ENCODE results near the gene ETV3L.
"Not testable (repeated sequence)": the region's sequence is repeated elsewhere in the genome, so short reads cannot be mapped to it uniquely, and the experiment has no call there.

ETV3L gene

GRCh38 chr1:157104598-157105293 is 5.1 kb upstream of the ETV3L start:
- no peak for DNase-seq

DNA sequence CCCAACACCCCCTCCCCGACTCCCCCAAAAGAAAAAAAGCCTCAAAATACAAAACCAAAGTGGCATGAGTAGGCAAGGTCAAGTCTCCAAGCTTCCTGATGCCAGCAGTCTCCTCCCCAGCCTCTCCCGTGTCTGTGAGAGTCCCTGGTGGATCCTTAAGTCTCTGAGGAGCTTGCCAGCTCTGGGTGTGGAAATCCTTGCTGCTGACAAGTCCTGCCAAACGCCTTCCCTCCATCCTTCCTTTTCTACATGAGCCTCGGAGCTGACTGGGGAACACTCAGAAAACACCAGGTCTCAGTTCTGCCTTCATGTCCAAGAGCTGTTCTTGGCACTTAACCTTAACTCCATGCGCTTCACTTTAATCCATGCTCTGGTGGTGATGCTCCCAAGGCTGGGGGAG is 3.7 kb upstream of the ETV3L start:
- no peak for DNase-seq

DNA sequence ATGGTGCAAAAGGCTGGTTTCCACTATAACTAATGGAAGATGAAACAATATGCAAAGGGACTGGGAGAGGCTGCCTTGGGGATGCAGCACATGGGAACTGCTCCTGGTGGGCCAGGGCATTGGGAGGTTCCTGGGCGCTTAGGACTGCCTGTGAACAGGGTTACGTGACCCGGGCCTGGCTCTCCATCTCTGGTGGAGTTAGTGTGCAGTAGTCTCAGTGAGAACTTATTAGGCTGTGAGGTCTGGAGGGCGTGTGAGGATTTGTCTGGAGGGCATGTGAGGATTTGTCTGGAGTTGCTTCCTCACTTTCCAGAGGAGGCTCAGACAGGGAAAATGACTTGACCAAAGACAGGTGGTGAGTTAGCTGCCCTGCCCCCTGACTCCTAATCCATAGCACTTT is 1.5 kb upstream of the ETV3L start:
- no peak for DNase-seq

GRCh38 chr1:157098987-157099632 is 498 bp downstream of the ETV3L start:
- DNase-seq = not testable (repeated sequence)

DNA sequence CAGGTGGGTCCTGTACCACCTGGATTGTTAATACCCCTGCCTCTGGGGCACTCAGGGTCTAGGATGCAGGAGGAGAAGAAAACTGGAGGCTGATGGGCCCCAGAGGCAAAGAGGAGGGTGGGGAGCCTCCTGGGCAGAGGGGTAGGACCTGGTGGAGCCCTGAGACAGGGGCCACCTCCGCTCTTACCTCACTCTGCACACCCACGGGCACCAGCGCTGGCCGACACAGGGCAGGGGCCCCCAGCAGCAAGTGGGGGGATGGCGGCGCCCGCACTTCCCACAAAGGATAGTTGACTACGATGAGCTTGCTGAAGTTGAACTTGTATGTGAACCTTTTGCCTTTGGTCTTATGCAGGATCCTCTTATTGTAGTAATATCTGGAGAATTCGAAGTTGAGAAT is 1.1 kb downstream of the ETV3L start:
- DNase-seq = no peak

DNA sequence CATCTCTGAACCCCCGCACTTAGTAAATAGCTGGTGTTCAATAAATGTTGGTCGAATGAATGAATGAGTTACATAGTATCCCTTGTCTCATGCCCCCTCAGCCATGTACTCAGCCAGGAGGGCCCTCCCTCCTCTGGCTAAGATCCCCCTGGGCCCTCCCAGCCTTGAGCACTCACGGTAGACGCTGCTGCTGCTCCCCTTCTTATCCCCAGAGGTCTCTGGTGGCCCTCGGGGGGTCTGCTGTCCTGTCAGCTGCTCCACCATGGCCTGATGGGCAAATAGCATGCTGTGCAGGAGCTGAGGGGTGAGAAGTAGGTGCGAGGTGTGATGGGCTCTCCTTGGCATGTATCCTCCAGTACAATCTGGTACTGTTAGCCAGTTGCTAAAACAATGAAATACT is 1.9 kb downstream of the ETV3L start:
- DNase-seq = no peak

DNA sequence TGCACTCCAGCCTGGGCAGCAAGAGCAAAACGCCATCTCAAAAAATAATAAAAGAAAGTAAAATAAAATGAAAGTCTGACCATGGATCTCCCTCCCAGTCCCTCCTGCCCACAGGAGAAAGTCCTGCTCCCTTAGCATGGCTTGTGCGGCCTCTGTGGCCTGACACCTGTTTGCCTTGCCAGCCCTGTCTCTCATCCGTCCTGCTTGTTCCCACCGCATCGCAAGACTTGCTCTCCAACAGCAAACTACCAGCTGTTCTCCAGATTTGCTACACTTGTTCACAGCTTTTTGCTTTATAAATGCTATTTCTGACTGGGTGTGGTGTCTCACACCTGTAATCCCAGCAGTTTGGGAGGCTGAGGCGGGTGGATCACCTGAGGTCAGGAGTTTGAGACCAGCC is 2.7 kb downstream of the ETV3L start:
- no peak for DNase-seq

- DNase-seq = no peak
Measured at GRCh38 chr1:157095551-157095950, 4.1 kb downstream of the ETV3L start.

GRCh38 chr1:157095091-157095490 is 4.5 kb downstream of the ETV3L start:
- no peak for DNase-seq

DNA sequence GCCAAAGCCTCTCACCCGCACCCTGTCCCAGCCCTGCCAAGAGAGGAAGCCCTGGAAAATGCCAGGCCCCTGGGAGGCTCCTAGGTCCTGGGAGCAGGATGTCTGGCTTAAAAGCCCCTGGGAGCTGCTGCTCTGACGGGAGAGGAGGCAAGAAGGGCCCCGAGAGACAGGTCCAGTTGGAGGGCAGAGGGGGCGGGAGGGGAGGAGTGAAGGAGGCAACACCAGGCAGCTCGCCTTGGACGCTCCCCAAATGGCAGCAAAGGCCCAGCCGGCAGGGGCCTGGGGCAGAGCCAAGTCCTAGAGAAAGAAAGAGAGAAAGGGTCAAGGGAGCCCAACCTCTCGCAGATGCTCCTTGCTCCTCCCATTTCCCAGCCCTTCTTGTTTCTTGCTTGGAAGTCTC is 6.8 kb downstream of the ETV3L start:
- DNase-seq = no peak

DNA sequence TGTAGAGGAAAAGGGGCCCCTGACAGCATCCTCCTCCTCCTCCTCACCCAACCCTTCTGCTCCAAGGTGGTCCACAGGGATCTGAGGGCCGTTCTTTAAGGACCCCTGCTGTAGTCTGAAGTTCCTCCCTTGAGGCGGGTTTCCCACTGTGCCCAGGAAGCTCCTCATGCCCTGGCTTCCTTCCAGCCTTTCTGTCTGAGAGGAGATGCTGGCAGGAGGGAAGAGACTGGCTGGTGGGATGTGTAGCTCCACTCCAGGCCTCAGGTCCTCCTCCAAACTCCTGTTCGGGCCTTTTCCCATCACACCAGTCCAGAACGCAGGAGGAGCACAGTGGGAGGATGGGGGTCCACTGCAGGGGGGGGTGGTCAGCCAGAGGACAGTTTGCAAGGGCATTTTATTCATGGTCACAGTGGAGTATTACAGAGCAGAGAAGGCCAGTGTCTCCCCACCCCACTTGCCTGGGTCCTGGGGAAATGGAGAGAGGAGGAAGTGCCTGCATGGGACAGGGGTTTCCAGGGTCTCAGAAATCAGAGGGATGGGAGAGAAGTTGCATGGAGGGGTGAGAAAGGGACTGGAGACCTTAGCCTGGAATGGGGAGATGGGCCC is 7.8 kb downstream of the ETV3L start:
- DNase-seq = no peak

- no peak for DNase-seq
Measured at GRCh38 chr1:157091186-157091585, 8.4 kb downstream of the ETV3L start.

DNA sequence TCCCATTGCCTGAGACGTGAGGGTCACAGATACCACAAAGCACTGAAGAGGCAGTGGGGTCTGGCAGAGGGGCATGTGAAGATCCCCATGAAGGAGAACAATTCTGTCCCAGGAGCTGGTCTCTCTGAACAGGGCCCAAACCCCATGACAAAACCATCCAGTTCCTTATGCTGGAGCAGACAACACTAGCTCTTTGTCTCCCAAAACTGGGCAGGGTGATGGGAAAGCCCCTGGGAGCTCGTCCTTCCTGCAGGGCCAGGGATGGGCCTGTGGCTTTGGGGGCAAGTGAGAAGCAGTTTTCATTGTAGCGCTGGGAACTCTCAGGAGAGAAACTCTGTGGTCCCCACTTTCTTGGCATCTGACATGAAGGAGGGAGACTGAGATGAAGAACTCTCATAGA is 8.8 kb downstream of the ETV3L start:
- DNase-seq = no peak

DNA sequence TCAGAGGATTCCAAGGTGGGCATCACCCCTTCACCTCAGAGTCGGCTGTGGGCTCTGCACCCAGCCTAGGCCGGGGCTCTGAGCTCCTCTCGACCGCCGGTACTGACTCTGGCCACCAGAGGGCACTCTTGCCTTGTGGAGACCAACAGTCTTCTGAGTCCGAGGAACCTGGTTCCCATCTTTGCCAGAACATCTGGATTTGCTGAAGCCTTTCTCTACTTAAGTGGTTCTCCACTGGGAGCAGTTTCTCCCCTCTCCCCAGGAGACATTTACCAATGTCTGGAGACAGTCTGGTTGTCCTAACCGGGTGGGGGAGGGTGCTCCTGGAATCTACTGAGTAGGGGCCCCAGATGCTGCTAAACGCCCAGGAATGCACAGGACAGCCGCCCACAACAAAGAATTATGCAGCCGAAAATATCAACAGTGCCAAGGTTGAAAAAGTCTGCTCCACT is 9.4 kb downstream of the ETV3L start:
- peak; percentile 97 for DNase-seq

DNA sequence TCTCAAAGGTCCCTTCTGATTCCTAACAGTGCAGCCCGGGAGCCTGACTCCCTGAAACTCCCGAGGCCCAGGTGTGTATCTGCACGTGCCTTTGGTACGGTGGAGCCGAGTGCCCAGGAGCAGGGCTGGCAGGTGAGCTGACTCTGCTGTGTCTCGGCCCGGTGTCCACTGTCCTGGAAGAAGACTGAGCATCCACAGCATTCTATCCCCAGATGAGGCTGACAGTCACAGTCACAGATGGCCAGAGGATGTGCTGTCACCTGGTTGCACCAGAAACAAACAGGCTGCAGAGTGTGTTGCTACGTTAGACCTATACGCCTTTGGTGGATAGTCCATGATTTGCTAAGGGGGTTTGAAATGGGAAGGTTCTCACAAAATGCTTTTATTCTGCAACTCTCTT is 9.8 kb downstream of the ETV3L start:
- peak; percentile 59 for DNase-seq

DNA sequence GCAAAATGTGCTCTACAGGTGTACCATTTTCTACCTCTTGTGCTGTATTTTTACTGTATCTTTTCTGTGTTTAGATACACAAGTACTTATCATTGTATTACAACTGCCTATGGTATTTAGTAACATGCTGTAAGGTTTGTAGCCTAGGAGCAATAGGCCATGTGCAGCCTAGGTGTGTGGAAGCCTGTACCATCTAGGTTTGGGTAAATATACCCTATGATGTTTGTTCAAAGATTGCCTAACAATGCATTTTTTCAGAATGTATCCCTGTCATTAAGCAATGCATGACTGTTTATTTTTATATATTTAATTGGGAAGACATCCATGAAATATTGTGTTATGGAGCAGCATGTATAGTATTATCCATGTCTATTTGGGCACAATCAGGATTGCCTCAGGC is 11.0 kb downstream of the ETV3L start:
- DNase-seq = no peak

DNA sequence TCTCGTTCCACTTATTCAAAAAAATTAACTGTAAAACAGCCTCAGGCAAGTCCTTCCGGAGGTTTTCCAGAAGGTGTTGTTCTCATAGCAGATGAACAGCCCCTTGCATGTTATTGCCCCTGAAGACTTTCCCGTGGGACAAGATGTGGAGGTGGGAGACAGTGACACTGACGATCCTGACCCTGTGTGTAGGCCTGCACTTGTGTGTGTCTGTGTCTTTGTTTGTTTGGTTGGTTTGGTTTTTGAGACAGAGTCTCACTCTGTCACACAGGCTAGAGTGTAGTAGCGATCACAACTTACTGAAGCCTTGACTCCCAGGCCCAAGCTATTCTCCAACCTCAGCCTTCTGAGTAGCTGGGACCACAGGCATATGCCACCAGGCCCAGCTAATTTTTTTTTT is 12.6 kb downstream of the ETV3L start:
- no peak for DNase-seq

DNA sequence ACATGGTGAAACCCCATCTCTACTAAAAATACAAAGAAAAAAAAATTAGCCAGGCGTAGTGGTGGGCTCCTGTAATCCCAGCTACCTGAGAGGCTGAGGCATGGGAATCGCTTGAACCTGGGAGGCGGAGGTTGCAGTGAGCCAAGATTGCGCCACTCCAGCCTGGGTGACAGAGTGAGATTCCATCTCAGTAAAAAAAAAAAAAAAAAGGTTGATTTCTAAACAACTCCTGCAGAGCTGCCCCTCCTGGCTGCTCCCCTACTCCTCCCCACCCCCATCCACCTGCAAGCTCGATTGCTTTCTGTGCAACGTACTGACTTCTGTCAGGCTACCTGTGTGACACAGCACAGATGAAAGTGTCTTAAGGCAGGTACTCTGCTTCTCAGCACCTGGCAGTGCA is 13.3 kb downstream of the ETV3L start:
- no peak for DNase-seq

- no peak for DNase-seq
Measured at GRCh38 chr1:157085421-157085820, 14.2 kb downstream of the ETV3L start.

DNA sequence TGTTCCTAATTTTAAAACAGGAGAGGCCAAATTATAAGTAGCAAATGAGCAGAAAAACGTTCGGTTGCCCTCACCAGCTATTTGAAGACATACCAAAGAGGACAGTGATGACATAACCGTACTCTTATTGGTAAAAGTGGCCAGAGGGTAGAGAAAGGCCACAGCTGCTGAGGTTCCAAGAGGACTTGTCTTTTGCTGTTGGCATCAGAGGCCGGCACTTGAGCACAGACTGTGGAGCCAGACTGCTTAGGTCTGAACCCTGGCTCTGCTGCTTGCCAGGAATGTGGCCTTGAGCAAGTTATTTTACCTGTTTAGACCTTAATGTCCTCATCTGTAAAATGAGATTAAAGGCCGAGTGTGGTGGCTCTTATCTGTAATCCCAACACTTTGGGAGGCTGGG is 14.9 kb downstream of the ETV3L start:
- DNase-seq = no peak

DNA sequence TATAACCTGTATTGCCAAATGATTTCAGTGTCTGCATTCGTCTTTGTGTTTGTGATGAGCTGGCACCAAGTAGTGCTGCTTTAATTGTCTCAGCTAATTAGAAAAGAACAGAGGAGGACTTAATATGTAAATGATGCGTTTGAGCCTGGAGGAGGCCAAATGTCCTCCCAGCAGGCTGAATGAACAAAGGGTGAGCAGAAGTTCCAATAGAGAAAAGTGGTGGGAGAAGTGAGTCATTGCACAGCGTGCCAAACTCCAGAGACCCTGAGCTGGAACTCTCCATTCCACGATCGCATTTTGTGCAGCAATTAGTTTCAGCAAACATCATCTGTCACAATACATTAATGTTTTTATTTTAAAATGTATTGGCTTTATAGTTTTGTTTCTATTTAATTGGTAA is 17.9 kb downstream of the ETV3L start:
- DNase-seq = no peak

DNA sequence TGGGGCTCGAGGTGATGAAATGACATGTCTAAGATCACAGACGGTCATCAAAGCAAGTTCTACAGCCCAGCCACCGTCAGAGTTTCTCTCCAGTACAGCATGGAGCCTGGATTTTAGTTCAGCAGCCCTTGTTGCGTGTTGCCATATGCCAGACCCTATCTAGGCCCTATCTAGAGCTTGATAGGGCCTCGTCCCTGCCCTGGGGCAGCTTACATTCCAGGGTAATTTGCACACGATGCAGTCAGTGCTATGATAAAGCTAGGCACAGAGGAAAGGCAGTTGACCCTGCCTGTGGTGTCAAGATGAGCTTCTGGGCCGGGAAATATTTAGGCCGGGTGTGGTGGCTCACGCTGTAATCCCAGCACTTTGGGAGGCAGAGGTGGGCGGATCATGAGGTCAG is 18.9 kb downstream of the ETV3L start:
- DNase-seq = no peak

DNA sequence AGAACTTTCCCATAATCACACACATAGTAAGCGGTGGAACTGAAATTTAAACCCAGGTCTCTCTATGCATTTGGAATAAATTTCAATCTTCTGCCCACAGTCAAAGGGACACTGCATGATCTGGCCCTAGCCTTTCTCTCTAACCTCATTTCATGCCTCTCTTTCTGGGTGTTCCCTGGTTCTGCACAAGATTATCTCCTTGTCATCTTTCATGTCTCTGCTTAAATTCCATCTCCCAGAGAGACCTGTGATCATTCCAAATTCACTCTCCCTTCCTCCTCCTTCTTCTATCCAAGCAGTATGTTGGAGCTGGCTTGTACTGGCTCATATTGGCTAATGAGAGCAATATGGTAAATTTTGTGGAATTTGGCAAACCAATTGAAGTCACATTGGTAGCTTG is 22.2 kb downstream of the ETV3L start:
- DNase-seq = no peak

DNA sequence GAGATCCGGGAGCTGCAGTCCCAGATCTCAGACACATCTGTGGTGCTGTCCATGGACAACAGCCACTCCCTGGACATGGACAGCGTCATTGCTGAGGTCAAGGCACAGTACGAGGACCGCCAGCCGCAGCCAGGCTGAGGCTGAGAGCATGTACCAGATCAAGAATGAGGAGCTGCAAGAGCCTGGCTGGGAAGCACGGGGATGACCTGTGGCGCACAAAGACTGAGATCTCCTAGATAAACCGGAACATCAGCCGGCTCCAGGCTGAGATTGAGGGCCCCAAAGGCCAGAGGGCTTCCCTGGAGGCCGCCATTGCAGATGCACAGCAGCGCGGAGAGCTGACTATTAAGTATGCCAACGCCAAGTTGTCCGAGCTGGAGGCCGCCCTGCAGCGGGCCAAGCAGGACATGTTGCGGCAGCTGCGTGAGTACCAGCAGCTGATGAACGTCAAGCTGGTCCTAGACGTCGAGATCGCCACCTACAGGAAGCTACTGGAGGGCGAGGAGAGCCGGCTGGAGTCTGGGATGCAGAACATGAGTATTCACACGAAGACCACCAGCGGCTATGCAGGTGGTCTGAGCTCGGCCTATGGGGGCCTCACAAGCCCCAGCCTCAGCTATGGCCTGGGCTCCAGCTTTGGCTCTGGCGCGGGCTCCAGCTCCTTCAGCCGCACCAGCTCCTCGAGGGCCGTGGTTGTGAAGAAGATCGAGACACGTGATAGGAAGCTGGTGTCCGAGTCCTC is 25.5 kb downstream of the ETV3L start:
- peak; percentile 63 for DNase-seq
